ENCODE measurements around the gene OR5D14.

GRCh38 chr11:55838452-55838851, 43.1 kb downstream of the OR5D14 start, which contains the start of gene OR5D16:
- TF ChIP-seq HDAC2 (IDR thresholded peaks at IDR 0.05; ENCODE audit: borderline replicate concordance in 1 of 2, low read depth in 2 of 2, low read length in 2 of 2) (no peak), EZH2 (IDR thresholded peaks at IDR 0.05; ENCODE audit: low read depth, low read length, severe bottlenecking) (no peak), CBX5 (IDR thresholded peaks at IDR 0.05; ENCODE audit: low read depth, low read length) (no peak), RNF2 (IDR thresholded peaks at IDR 0.05; ENCODE audit: borderline replicate concordance, low read depth, low read length, missing control alignments, poor library complexity, severe bottlenecking) (no peak), POLR2AphosphoS5 (IDR thresholded peaks at IDR 0.05; ENCODE audit: low read depth, low read length) (no peak), GABPA (IDR thresholded peaks at IDR 0.05; ENCODE audit: borderline replicate concordance, insufficient read depth, low read length) (no peak), TAF1 (IDR thresholded peaks at IDR 0.05; ENCODE audit: low read depth, low read length) (no peak), MAX (IDR thresholded peaks at IDR 0.05) (no peak), RFX5 (IDR thresholded peaks at IDR 0.05; ENCODE audit: borderline replicate concordance, low read depth, low read length) (no peak)
- TF ChIP-seq, protein P1, sequence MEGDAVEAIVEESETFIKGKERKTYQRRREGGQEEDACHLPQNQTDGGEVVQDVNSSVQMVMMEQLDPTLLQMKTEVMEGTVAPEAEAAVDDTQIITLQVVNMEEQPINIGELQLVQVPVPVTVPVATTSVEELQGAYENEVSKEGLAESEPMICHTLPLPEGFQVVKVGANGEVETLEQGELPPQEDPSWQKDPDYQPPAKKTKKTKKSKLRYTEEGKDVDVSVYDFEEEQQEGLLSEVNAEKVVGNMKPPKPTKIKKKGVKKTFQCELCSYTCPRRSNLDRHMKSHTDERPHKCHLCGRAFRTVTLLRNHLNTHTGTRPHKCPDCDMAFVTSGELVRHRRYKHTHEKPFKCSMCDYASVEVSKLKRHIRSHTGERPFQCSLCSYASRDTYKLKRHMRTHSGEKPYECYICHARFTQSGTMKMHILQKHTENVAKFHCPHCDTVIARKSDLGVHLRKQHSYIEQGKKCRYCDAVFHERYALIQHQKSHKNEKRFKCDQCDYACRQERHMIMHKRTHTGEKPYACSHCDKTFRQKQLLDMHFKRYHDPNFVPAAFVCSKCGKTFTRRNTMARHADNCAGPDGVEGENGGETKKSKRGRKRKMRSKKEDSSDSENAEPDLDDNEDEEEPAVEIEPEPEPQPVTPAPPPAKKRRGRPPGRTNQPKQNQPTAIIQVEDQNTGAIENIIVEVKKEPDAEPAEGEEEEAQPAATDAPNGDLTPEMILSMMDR (IDR thresholded peaks at IDR 0.05; ENCODE audit: control extremely low read depth in 1 of 3, insufficient read depth in 1 of 3, low read depth in 1 of 3, low read length in 3 of 3) = no peak
- TF ChIP-seq, protein P2, sequence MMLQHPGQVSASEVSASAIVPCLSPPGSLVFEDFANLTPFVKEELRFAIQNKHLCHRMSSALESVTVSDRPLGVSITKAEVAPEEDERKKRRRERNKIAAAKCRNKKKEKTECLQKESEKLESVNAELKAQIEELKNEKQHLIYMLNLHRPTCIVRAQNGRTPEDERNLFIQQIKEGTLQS (IDR thresholded peaks at IDR 0.05; ENCODE audit: insufficient read depth, low read depth, low read length) = no peak
- TF ChIP-seq, protein P3, sequence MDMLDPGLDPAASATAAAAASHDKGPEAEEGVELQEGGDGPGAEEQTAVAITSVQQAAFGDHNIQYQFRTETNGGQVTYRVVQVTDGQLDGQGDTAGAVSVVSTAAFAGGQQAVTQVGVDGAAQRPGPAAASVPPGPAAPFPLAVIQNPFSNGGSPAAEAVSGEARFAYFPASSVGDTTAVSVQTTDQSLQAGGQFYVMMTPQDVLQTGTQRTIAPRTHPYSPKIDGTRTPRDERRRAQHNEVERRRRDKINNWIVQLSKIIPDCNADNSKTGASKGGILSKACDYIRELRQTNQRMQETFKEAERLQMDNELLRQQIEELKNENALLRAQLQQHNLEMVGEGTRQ (IDR thresholded peaks at IDR 0.05; ENCODE audit: low read length) = no peak

All from H1 (cell line).